SU-DHL-6 (cell line): Measurements from ENCODE around the gene PTPRN2.

Experiments used
- EZH2phosphoT487 ChIP-seq: fragments of 200-600 bp; sonication (generic), shearing (Covaris generic); conservative IDR thresholded peaks from 2 replicates; pipeline ENCODE4 v1.6.1; 2018; ENCODE audit warnings: mild to moderate bottlenecking, antibody characterized with exemption, low read length, moderate library complexity, mixed read lengths
- TF ChIP-seq, protein P1 (sequence below): fragments of 200-600 bp; sonication (generic); IDR thresholded peaks from one replicate; pipeline ENCODE4 v1.5.1; 2017; ENCODE audit warnings: antibody characterized with exemption, mild to moderate bottlenecking, low read length, moderate library complexity; ENCODE audit not compliant: insufficient read depth, poor library complexity, severe bottlenecking

DNA sequence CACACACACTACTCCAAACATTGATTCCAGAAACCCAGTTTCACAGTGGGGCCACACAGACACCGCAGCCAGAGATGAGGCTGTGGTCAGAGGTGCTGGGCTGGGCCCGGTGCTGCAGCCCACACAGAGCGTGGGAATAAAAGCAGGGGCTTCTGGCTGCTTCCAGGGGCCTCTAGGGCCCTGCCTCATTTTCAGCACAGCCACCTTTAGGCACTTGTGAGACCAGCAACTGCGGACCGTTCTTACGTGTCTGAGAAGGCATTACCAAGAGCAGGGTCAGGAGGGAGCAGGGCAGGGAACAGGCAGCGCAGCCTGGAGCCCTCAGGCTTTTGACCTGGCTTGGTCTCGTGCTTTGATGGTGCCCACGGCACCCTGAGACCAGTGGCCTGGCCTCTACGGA, 980.4 kb downstream of the PTPRN2 start:
- TF ChIP-seq, protein P1, sequence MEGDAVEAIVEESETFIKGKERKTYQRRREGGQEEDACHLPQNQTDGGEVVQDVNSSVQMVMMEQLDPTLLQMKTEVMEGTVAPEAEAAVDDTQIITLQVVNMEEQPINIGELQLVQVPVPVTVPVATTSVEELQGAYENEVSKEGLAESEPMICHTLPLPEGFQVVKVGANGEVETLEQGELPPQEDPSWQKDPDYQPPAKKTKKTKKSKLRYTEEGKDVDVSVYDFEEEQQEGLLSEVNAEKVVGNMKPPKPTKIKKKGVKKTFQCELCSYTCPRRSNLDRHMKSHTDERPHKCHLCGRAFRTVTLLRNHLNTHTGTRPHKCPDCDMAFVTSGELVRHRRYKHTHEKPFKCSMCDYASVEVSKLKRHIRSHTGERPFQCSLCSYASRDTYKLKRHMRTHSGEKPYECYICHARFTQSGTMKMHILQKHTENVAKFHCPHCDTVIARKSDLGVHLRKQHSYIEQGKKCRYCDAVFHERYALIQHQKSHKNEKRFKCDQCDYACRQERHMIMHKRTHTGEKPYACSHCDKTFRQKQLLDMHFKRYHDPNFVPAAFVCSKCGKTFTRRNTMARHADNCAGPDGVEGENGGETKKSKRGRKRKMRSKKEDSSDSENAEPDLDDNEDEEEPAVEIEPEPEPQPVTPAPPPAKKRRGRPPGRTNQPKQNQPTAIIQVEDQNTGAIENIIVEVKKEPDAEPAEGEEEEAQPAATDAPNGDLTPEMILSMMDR, result no peak
- TF ChIP-seq EZH2phosphoT487, result no peak
